CD4-positive, alpha-beta T cell treated with Interleukin-1 beta for 1 hour (primary cell): Measurements from ENCODE around the gene C8A.

ENCODE experiments used
- DNase-seq, 2 donors: peaks; one replicate each; pipeline ENCODE4 v3.0.0-alpha.2; 2020 to 2022

The C8A gene

DNA sequence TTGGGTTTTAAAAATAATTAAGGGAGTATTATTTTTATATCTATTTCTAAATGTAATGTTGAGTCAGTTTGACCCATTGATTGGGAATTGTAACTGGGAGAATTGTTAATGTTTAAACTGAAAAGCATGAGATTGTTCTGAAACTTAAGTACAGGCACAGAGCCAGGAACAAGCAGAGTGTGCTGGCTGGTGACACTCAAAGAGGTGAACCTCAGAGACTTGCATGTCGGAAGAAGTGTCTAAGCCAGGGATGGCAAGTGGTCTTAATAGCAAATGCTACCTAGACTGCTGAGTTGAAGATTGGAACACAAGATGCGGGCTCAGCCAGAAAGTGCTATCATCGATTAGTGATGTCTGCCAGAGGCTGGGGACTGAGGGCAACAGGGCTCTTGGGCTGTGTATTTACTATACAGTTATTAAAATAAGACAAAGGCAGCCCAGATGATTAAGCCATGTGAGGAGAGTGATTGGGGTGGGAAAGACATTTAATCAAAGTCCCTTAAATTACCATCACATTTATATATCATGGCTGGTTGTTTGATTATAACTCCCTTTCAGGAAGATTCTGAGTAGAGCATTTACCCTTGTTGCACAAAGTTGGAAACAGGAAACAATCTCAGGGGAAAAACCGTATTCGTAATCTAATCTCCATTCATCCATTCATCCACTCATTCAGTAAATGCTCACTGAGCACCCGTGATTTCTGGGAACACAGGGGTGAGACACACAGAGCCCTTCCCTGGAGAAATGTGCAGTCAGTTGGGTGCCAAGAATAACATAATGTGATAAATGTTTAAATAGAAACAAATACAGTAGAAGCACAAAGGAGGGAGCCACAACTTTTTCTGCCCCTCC, 42.8 kb downstream of the C8A start:
- no peak for DNase-seq

DNA sequence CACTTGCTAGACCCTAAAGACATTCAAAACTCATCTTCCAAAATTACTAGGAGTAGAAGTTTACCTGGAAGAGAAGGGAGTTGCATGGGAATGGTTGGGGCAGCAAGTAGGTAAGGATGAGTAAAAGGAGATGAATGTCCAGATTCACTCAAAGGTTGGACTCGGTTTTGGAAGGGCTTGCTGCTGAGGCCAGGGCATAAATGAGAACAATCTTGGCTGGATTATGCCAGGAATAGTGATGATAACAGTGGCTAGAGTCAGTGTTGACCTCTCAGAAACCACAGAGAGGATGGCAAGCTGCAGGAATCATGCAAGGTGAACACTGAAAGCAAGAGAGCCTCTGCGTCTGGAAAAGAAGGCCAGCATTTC, 43.4 kb downstream of the C8A start:
- DNase-seq = no peak

DNA sequence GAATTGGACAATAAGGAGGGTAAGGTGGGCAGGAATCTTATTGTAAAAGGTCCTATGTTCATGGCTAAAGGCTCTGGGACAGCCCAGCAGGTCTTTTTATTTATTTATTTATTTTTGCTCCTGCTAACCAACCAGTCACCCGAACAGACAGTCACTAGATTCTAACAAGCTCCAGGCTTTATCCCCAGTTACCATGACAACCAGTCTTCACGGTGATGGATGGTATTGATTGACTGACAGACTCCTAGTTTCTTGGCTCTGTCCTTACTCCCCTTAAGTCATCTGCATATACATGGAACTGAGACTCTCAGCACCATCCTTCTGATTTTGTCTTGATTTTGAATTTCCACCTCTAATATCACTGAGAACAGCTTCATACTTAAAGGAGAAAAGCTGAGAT, 44.3 kb downstream of the C8A start:
- no peak for DNase-seq

DNA sequence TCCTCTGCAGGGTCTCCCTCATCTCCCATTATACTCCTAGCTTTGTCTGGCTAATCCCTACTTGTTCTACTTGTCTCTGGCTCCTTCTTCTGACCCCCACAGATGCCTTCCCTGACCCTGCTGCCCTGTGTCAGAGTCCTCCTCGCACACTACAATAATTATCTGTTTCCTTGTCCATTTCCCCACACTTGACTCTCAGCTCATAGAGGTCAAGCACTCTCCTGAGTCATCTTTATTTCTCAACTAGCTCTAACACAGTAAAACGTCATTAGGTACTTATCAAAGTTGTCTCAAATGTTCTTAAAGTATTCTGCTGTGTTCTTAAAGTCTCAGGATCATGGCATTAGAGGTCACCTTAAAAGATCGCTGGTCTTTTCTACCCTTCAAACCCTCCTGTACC, 47.1 kb downstream of the C8A start:
- DNase-seq = no peak

DNA sequence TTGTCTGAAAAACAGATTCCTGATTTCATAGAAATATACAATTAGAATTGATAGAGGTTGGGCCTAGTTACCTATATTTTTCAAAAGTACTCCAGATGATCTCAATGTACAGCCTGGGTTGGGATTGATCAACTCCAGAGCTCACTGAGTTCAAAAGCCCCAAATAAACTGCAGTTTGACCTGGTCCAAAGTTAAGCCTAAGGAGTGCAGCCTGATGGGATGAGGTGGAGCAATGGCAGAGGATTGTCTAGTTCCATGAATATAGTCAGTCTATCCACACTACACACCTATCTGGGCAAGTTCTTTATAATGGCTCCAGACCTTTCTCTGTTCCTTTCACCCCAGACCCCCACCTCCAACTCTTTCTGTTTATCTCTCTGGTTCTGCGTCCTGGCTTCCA, 49.2 kb downstream of the C8A start:
- DNase-seq = no peak

DNA sequence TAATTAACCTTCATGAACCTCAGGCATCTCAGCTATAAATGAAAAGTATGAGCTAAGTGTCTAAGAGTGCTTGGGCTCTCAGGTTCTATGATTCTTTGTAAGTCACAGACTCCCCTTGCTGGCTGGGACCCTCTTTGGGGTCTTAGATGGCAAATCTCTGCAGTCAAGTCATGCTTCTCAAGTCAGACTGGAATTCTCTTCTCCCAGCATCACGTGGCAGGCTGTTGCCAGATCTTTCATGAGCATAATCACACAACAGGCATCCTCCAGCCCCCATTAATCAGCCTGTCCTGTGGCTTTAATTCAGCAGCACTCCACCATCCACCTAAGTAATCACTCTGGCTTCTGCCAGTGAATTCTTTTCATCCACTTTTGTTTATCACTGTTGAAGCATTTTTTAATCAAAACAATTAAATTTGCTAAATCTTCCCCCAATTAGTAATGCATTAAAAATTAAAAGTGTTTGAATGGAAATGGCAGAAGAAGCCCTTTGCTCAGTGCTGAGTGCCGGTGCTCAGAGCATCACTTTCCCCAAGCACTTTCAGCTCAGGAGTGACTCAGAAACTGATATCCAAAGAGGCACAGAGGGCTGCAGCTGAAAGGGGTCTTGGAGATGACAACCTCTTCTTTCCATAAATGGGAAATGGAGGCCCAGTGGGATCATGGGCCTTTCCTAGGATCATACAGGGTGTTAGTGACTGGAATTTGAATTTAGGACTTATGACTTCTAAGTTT, 50.2 kb downstream of the C8A start:
- no peak for DNase-seq

DNA sequence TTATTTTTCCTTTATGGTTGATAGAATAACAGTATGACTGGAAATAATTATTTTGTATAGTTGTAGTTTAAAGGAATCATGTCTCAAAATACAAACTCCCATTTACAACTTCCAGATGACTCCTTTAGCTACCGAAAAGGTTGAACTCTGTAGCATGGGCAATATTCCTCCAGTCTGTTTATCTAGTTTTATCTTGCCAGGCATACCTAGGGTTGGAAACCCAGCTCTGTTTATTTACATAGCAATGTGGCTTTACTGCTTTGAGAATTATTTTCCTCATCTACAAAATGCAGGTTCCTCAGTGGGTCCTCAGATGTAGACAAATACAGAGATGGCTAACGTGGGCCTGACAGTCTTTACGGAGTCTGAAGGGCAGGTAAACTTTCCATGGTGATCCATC, 51.1 kb downstream of the C8A start:
- no peak for DNase-seq

DNA sequence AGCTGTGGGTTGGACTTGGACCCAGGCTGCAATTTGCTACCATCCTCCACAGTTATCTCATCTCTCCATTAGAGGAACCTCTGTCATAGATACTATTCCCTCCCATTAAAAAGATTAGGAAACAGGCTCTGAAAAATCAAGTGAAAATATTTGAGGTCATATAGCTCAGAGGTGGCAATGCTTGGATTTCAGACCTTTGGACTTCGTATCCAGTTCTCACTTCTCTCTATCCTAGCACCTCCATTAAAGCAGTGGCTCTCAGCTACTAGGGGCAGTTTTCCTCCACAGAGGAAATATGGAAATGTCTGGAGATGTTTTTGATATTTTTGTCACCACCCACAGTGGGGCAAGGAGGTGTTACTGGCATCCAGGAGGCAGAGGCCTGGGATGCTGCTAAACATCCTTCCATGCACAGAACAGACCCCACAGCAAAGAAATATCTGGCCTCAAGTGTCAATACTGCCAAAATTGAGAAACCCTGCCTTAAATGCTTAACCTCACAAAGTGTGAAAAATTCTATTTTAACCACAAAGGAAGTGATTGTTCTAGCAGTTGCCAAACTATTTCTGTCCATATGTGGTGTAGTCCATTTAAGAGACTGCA, 54.1 kb downstream of the C8A start:
- no peak for DNase-seq

DNA sequence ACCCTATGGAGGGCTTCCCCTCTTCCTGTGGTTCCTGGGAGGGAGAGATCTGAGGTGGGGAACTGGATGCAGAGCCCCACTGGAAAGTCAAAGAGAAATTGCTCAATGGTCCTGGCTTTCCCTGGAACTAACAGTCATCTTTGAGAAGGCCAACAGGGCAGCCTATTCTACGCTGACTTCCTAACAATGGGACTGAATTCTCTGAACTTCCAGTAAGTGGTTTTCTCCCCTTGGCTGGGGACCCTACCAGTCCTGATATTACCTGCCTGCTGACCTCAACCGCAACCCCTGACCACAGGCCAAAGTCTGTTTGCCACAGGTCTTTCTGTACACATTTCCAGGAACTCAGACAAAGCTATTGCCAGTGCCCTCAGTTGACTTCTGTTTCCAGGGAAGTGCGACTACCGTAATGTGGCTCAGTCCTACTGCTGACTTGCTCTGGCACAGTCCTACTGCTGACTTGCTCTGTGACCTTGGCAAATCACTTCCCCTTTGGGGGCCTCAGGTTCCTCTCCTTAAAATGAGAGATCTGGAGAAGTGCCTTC, 55.9 kb downstream of the C8A start:
- no peak for DNase-seq

DNA sequence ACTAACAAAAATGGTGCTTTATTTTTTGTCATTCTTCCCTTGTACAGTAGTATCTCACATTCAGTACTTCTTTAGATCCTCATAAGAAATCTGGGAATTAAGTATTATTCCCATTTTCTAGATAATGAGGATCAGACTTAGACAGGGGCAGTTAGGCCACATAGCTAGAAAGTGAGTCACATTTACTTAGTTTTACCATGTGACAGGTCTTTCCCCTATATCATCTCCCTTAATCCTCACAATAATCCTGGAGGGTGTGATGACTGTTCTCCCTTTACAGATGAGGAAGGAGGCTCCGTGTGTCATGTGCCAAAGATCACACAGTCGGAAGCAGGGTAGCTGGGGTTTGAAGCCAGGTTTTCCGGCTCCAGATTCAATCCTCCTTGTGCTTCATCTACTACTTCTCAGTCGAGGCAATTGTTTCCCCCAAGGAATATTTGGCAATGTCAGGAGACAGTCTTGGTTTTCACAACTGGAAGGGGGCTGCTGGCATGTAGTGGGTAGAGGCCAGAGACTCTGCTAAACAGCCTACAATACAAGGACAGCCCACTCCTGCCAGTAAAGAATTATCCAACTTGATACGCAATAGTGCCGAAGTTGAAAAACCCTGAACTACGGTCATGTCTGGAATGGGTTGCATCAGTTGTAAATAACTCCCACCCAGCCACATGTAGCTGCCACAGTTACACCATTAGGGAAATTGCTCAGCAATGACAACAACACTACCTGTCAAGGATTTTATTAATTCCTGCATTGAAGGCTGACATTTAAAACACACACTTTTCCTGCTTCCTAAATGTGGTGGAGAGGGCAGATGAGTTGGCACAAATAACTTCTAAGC, 56.7 kb downstream of the C8A start:
- DNase-seq = no peak

DNA sequence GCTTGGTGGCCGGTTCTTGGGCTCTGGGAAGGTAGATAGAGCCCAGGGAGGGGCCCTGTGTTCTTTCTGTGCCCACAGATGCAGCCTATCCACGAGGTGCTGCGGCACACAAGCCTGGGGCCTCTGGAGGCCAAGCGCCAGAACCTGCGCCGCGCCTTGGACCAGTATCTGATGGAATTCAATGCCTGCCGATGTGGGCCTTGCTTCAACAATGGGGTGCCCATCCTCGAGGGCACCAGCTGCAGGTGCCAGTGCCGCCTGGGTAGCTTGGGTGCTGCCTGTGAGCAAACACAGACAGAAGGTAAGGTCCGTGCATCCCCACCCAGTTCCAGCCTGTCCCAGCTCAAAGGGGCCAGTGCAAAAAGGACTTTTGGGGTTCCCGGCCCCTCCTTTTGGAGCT, 57.7 kb downstream of the C8A start:
- DNase-seq = no peak

DNA sequence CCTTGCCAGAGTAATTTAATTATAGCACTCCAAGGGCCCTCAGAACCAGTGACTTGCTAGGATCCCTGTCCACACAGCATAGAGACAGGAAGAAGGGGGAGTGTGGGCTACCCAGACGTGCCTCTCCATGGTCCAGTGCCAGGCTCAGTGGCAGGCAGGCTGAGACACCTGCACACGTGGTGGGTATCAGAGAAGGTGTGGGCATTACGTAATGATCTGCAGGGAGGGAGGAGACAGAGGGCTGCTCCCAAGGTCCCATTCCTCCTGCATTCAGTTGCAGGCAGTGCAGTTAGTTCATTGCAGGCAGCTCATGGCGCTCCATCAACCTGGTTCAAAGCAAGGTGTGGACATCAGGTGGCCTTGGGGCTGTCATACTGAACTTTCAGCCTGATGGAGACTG, 61.4 kb downstream of the C8A start:
- DNase-seq = no peak

DNA sequence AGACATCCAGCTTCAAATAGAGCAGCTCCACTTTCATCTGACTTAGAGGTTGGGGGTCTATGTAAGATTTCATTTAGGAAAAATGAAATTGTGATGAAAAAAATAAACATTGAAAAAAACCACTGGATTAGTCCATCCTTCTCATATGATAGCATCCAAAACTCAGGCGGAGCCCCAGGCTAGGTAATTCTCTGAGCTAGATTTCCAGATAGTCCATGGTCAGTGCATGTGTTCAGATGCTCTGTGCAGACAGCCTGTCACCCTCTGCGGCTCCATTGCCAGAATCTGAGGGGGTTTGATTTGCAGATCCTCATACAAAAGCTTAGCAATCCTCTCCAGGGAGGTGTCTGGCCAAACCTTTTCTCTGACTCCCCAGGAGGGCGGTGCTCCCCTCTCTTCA, 62.0 kb downstream of the C8A start:
- DNase-seq = no peak

DNA sequence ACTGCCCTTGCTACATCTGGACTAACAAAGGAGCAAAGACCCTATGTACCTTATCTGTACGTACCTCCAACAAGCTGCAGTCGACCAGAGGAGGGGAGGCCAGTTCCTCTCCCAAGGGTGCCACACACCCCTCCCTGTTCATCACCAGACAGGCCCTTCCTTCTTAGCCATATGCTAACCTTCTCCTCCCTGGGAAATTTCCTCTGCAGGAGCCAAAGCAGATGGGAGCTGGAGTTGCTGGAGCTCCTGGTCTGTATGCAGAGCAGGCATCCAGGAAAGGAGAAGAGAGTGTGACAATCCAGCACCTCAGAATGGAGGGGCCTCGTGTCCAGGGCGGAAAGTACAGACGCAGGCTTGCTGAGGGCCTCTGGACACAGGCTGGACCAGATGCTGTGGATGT, 62.8 kb downstream of the C8A start:
- no peak for DNase-seq

DNA sequence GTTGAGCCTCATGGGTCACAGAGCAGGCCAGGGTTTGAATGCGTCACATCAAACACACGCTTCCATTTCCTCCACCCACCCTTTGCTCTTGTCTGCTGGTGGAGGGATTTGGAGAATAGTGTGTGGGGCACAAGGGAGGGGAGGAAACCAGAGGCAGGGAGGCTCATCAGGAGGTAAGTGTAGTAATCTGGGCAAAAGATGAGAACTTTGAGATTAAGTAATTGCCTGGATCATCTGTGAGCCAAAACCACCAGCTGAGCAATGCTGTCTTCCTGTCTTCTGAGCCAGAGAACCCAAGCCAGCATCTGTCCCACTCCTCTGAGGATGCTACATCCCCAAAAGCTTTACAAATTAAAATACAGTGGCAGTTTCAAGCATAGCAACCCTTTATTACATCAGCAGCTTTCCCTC, 66.0 kb downstream of the C8A start:
- no peak for DNase-seq

DNA sequence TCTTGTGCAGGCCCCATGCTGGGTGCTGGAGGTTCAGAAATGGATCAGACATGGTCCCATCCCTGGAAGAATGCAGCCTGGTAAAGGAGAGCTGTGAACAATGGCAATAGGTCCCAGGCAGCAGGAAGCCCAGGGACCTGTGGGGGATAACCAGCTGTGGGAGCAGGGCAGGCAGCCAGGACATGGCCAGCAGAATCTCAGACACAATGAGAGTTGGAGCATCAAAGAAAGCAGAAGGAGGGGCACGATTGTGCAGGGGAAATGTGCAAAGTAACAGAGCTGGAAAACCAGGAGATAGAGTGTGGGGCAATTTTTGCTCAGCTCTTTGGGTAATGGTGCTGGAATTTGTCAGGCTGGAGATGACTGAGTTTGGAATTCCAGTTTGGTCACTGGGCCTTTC, 66.9 kb downstream of the C8A start:
- DNase-seq = no peak

DNA sequence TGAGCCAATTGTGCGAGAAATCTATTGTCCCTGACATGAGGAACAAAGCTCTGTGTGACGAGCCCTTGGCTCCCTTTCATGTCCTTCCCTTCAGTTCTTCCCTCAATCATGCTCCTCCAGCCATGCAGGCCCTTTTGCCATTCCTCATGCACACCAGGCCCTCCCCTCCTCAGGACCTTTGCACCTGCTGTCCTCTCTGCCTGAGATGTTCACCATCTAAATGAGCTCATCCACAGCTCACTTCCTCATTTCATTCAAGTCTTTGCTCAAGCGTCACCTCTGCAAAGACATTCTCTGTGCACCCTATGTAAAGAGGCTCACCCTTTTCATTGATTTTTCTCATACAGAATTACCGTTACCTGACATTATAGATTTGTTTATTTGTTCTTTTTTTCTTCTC, 67.5 kb downstream of the C8A start:
- DNase-seq = no peak

DNA sequence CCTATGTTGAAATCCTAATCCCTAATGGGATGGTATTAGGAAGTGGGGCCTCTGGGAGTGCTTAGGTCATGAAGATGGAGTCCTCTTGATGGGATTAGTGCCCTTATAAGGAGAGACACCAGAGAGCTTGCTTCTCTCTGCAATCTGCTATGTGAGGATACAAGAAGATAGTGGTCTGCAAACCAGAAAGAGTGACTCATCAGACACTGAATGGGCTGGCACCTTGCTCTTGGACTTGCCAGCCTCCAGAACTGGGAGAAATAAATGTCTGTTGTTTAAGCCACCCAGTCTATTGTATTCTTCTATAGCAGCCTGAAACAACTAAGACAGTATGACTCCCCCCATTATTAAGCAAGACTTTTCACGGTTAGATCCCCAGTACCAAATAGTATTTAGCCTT, 67.9 kb downstream of the C8A start:
- no peak for DNase-seq

DNA sequence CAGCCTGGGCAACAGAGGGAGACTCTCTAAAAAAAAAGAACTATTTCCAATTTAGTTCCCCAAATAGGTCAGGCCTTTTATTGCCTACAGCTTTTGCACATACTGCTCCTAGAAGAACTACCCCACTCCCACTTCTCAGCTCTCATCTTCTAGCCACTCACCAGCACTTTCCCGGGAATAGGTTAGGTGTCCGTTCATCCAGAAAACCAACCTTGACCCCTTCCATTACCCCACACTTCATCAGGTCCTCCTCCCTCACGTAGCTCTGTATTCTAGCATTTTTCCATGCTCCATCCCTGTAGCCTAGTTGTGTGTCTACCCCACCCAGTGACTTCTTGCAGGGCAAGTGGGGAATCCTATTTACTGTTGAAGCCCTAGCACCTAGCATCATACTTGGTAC, 68.6 kb downstream of the C8A start:
- no peak for DNase-seq

DNA sequence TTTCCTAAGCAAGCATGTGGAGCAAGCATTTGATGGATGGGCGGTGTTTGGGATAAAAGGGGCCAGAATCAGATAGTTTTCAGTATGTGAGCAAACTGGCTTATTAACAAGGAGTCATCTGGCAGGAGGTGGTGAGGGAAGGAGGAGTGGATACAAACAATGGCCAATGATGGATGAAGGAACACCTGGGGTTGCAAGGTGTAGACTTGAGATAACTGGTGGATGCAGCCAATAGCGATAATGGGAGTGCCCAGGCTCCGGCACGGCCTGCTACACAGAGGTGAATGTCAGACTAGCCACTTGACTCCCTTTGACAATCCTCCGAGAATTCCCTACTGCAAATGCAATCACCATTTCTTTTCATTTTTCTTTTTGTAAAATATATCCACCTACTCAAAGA, 69.5 kb downstream of the C8A start:
- no peak for DNase-seq

DNA sequence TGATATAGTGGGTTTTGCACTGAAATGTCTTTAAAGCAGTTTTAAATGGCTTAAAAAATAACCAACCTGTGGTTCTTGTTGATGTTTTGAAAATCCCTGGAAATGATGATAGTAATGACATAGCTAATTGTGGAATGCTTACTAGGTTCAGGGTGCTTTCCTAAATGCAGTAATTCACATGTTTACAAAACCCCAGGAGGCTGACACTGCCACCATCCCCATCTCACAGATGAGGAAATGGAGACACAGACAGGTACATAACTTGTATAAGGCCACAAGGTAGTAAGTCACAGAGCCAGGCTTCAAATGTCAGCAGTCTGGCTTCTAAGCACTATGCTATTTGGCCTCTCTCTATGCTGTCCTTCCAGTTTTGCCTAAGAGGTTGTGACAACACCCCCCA, 70.6 kb downstream of the C8A start:
- DNase-seq = no peak

DNA sequence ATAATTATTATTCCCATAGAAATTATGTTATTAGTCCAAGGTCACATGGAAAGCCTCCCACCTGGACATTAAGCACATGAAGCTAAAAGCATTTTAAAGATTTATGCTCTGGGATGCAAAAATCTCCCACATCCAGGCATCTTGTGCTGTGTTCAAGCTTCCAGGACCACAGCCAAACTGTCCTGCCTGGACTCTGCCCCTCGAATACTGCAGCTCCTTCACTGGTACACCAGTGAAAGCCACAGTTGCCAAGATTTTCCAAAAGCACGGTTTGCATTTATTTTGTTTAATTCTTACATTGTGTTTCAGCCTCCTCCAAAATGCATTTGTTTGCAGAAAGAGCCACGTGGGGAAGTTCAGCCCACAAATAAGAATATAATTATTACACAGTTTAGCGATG, 72.6 kb downstream of the C8A start:
- DNase-seq = no peak

DNA sequence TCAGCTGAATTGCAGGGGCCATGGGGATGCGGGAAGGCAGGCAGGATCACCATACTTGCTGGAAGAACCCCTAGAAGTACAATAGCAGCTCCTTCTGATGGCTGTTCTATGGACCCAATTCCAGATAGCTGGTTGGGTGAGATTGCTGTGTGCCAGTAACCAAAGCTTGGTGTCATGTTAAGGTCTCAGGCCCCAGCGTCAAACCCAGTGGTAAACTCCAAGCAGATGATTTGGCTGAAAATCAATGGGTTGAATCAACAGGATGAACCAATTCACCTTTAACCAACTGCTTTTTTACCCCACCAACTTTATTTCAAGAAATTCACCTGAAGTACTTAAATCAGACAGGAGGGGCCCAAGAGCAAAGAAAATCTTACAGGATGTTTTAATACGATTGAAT, 73.4 kb downstream of the C8A start:
- no peak for DNase-seq
